ENCODE results near the gene ITGB4. TPM values are rescaled to one million over a fixed set of nuclear protein-coding genes. Genes with fewer than 3 reads are reported as not detected.

Gene ITGB4
- total and polyA plus RNA-seq, 2 experiments from 2014 or later = 6.1 to 9.7 TPM

- TF ChIP-seq ZNF462 (CRISPR knock-in tag; IDR thresholded peaks at IDR 0.05) = no peak
Measured at GRCh38 chr17:75751676-75752404, 30.6 kb downstream of the ITGB4 start (continued).

- H2AFZ ChIP-seq = no peak overlapping the region
- Mint-ChIP-seq H3K4me1 (peaks cover 6% of the 10 kb centered on the region), H3K4me3 (no peak overlapping the region), H3K9me3 (no peaks in the 10 kb centered on the region), H3K27ac (no peak overlapping the region), H3K36me3 (ENCODE audit: low read depth) (no peaks in the 10 kb centered on the region), H3K27me3 (ENCODE audit: insufficient read depth, low read depth, poor library complexity) (peaks cover 25% of the 10 kb centered on the region)
- H3K9me2 ChIP-seq (ENCODE audit: insufficient read depth) = no peaks in the 10 kb centered on the region
- H4K20me1 ChIP-seq (replicated peaks; ENCODE audit: insufficient read depth) = no peaks in the 10 kb centered on the region
- H3K27me3 ChIP-seq (ENCODE audit: insufficient read depth) = no peaks in the 10 kb centered on the region
- H3K27ac ChIP-seq (ENCODE audit: low read depth) = no peak overlapping the region
- no peaks in the 10 kb centered on the region for H3K4me1 ChIP-seq (ENCODE audit: insufficient read depth)
- ATAC-seq = no peak
- H3K36me3 ChIP-seq (ENCODE audit: insufficient read depth) = no peaks in the 10 kb centered on the region
- H3K4me2 ChIP-seq = no peak overlapping the region
- H3K4me3 ChIP-seq = no peak overlapping the region
- H3F3A ChIP-seq (replicated peaks; ENCODE audit: low read depth) = peaks cover 7% of the 10 kb centered on the region; the same call in 1 of the 2 replicates
- DNase-seq (ENCODE audit: low spot score) = no peak
- H3K79me2 ChIP-seq (replicated peaks; ENCODE audit: insufficient read depth) = no peaks in the 10 kb centered on the region
- TF ChIP-seq CREB1 (CRISPR knock-in tag; IDR thresholded peaks at IDR 0.05; ENCODE audit: low read depth) = no peak
- no peak for TF ChIP-seq ZNF114 (CRISPR knock-in tag; IDR thresholded peaks at IDR 0.05)
- no peak for TF ChIP-seq JUNB (IDR thresholded peaks at IDR 0.05; ENCODE audit: unreplicated experiment)
- TF ChIP-seq REST (IDR thresholded peaks at IDR 0.05; ENCODE audit: unreplicated experiment) = no peak
- TF ChIP-seq EZH2phosphoT487 (IDR thresholded peaks at IDR 0.05; ENCODE audit: unreplicated experiment) = no peak
- TF ChIP-seq POLR2AphosphoS5 (IDR thresholded peaks at IDR 0.05; ENCODE audit: low read depth) = no peak
- TF ChIP-seq ZNF331 (CRISPR knock-in tag; IDR thresholded peaks at IDR 0.05; ENCODE audit: low read depth) = no peak
- TF ChIP-seq ETS1 (IDR thresholded peaks at IDR 0.05) = no peak
- TF ChIP-seq EZH2 (IDR thresholded peaks at IDR 0.05; ENCODE audit: low read depth, unreplicated experiment) = no peak
Measured at GRCh38 chr17:75752405-75752709, 31.1 kb downstream of the ITGB4 start.

All from GM23338 (cell line).